AML-193 (cell line): ENCODE measurements around the gene OLFM2.

ENCODE experiments used
- DNase-seq, 2 experiments: peaks; one replicate each; lab custom pipeline; 2025; lab: John Stamatoyannopoulos, UW

OLFM2 gene

DNA sequence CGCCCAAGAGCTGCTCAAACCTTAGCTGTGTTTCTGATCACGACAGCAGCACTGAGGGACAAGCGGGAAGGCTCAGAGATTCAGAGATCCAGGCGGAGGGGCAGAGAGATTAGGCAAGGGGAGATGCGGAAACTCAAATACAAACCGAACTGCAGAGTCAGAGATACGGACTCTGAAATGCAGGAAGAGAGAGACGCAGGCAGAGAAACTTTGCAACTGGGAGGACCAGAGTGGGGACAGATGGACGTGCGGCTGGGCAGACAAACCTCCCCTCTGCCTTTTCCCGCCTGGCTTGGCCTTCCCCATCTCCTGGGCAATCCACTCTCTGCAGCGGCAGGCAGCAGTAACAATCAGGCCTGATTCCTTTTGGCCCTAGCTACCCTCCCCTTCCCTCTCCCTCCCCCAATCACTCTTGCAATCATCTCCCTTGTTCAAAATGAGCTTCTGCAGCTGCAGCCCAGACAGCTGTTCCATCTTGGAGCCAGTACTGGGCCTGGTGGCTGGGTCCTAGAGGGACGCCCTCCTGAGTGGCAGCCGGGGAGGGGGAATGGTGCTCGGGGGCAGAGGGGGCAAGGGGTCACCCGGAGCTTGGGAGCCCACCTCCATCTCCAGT lies 29.7 kb downstream of the OLFM2 start:
- no peak for DNase-seq

DNA sequence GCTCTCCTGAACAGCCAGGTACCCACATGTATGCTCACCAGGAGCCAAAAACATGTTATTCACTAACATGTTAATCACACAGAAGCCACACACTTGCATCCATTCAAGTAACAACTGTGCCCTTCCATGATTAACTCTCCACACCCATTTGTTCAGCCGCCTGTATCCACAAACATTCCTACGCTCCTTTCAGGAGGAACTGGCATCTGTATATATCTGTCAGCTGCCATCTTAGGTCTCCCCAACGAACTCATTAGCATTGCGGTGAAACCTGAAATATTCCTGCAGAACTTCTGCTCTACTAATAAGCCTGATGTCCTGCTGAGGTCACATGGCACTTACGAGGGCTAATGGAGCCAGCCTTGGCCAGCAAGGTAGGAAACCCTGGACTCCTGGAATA lies 33.0 kb downstream of the OLFM2 start:
- DNase-seq, result no peak

DNA sequence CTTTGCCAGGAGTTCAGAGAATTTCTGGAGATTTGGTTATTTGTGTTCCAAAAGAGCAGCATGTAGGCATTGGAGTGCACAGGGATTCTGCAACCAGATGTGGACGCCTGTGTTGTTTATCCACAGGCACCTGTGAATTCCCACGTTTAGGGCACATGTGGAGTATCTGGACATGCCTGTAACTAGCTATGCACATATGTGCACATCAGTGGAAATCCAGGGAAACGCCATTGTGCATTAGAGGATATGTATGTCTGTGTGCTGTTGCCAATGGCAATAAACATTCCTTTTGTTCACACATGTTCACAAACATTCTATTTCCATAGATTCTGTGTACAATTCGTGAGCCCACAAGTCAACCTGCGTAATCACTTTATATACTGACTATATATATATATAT lies 34.7 kb downstream of the OLFM2 start:
- DNase-seq, result no peak

DNA sequence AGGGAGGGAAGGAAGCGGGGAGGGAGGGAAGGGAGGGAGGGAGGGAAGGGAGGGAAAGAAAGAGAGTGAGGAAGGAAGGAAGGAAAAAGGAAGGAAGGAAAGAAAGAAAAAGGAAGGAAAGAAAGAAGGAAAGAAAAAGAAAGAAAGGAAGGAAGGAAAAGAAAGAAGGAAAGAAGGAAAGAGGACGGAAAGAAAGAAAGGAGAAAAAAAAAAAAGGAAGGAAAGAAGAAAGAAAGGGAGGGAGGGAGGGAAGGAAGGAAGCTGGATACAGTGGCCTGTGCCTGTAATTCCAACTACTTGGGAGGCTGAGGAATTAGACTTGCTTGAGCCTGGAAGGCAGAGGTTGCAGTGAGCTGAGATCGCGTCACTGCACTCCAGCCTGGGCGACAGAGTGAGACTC lies 35.3 kb downstream of the OLFM2 start:
- DNase-seq, result no peak

DNA sequence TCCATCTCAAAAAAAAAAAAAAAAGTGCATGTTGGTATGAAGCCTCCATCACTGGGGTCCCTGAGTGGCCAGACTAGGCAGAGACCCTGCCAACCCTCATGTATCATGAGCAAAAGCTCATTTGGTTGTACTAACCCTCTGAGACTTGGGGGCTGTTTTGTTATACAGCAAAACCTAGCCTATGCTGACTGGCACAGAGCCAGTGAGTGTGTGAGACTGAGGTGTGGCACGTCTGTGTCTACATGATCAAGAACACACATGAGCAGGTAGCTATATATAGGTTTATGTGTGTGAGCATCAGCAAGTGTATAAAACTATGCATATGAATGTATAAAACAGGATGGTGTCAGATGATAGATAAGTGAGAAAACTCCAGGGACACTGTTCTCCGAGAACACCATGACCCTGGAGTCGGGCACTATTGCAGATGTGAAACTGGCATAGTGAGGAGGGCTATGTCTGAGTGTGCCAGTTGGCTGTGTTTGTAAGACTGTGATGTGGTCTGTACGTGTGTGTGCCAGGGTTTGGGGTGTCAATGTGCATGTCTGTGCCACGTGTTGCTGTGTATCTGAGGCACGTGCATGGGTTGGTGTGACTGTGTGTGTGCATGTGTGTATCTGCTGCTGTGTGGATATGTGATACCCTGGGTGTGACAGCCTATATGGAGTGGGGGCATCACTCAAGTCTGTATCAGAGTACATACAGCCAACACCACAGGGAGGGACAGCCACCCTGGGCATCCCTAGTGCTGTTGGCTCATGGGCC lies 44.5 kb downstream of the OLFM2 start:
- DNase-seq, result no peak

DNA sequence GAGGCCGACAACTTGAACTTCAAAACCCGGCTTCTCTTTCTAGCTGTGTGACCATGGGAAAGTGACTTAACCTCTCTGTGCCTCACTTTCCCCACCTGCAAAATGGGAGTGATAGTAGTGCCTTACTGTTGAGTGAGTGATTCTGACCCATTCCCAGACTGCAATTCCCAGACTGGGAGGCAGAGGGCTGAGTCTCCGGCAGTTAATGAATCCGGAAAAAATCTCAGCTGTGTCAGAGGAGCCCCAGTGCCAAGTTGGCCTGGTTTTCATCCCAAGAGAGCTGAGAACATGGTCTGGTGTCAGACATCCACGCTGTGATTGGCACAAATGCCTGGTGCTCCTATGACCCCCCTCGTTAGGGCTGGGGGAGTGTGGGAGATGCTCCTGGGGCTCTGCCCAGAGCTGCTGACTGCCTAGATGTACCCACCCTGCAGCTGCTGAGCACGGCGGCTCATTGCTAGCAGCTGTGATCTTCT lies 51.2 kb downstream of the OLFM2 start:
- no peak for DNase-seq

- DNase-seq, result no peak
These were observed 52.6 kb downstream of the OLFM2 start for GRCh38 chr19:9883764-9884163.

GRCh38 chr19:9883231-9883758 lies 53.0 kb downstream of the OLFM2 start:
- no peak for DNase-seq

- DNase-seq, result no peak
These were observed 54.6 kb downstream of the OLFM2 start for GRCh38 chr19:9881720-9882119.

DNA sequence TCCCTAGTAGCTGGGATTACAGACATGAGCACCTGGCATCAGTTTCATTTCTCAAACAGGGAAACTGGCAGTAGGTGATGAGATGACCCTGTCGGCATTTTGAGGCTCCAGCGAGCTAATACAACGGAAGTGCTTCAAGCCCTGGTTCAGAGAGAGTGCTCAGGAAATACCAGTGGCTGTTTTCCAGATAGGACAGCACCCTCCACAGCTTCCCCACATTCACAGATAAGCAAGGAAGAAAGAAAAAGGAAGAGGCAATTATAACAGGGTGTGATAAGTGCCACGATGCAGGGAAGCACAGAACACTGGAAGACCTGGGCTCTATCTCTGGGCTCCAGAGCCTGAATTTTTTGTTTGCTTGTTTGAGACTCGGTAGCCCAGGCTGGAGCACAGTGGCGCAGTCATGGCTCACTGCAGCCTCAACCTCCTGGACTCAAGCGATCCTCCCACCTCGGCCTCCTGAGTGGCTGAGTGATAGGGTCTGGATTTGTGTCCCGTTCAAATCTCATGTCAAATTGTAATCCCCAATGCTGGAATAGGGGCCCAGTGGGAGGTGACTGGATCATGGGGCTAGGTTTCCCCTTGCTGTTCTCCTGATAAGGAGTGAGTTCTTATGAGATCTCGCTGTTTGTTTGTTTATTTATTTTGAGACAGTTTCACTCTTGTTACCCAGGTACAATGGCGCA lies 57.7 kb downstream of the OLFM2 start:
- DNase-seq, result no peak

DNA sequence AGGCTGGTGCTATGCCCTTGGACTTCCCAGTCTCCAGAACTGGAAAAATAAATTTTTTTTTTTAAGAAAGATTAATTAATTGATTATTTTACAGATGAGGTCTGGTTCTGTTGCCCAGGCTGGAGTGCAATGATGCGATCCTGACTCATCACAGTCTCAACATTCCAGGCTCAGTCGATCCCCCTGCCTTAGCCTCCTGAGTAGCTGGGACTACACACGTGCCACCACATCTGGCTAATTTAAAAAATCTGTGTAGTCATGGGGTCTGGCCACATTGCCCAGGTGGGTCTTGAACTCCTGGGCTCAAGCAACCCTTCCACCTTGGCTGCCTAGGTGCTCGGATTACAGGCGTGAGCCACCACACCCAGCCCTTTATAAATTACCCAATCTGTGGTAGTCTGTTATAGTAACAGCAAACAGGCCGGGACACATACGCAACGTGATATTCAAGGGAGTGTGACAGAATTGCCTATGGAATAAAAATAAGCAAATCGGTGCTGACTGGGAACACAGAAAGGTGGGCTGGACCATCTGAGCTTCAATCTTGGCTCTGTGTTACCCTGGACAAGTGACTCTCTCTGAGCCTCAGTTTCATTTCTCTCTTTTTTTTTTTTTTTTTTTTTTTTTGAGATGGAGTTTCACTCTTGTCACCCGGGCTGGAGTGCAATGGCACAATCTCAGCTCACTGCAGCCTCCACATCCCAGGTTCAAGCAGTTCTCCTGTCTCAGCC lies 58.4 kb downstream of the OLFM2 start:
- no peak for DNase-seq

GRCh38 chr19:9875796-9876195 lies 60.5 kb downstream of the OLFM2 start:
- DNase-seq, result no peak

DNA sequence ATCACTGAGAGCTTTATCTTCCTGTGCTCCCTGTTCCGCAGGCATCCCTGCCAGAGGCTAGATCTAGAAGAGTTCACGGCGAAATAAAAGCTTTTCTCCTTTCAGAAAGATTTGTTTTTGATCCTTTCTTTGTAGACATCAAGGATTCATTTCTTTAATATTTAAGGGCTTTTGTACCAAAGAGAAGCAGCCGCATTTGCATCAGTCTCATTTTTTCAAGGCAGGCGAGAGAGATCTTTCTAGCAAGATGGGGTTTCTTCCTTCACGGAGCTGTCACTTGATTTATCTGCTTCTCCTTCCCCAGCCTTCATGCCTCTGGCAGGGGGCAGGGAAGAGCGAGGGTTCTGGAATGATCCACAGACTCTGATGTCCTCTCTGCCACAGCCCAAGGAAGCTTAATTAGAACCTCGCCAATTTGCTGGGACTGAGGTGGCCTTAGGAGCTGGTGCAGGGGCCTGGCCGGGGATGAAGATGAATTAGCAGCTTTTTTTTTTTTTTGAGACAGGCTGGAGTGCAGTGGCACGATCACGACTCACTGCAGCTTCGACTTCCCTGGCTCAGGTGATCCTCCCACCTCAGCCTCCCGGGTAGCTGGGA lies 61.2 kb downstream of the OLFM2 start:
- no peak for DNase-seq

DNA sequence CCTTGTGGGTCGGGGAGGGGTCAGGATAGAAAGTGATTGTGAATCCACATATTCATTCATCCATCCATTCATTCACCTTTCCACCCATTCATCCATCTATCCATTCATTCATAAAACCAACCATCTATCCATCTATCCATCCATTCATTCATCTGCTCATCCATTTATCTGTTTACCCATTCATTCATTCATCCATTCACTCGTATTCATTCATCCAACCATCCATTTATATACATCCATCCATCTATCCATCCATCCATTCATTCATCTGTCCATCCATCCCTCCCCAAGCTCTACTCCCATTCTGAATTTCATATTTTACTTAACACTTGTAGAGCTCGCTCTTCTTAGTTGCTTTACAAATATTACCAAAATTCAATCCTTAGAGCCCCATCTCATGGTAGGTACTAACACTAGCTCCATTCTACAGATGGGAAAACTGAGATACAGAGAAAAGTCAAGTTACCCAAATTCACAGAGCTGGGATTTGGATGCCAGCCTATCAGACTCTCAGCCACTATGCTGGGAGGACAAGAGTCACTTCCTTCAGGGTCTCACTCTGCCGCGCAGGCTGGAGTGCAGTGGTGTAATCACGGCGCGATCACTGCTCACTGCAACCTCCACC lies 63.6 kb downstream of the OLFM2 start:
- DNase-seq, result no peak

- no peak for DNase-seq
These were observed 64.5 kb downstream of the OLFM2 start for GRCh38 chr19:9871626-9872338.

DNA sequence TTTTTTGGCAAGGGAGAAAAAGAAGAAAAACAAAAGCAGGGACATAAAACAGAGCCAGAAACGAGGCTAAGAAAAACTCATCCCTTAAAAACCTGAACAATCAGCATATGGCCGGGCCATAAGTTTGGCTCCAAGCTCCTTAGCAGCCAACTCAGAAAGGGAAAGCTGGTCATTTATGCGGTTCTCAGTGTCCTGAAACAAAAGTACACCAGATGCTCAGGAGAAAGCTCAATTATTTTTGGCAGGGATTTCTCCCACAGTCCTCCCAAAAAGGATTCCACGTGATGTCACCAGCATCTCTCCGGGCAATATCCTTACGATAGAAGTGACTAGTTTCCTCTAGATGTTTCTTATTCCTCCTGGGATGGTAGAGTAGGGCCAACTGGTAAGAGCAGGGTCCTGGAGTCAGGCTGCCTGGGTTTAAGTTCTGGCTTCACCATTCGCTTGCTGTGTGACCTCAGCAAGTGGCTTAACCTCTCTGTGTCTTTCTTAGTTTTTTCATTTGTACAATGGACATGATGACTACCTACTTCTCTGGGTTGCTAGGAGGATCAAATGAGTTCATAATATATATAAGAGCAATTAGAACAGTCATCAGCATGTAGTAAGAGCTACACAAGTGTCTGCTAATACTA lies 67.2 kb downstream of the OLFM2 start:
- no peak for DNase-seq

DNA sequence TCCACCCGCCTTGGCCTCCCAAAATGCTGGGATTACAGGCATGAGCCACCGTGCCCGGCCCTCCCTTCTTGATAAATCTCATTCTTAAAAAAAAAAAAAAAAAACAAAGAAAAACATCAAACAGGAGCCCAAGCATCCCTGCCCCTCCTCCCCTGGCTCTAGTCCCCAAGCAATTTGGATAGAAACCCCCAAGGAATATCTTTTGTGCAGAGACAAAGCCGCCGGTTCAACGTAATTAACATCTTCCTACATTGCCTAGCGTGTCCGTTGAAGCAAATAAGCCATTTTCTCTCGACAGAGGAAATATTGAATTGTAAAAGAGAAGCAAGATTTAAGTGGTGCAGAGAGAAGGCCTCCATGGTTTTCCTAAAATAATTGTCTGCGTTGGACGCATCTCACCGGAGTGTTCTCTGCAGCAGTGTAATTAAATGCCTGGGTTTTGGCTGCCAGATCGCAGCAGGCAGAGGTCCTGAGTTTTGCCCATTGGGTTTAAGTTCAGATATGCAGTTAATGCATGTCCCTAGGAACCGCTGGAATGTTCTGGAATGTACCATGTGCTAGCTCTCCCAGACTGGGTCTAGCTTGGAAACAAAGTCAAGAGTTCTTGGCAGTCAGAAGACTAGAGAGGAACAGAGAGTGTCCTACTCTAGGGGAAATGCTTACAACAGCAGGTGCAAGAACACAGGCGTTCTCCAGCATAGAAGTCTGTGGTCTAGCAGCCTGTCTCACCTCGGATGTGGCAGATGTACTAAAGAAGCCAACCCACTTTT lies 70.4 kb downstream of the OLFM2 start:
- no peak for DNase-seq

DNA sequence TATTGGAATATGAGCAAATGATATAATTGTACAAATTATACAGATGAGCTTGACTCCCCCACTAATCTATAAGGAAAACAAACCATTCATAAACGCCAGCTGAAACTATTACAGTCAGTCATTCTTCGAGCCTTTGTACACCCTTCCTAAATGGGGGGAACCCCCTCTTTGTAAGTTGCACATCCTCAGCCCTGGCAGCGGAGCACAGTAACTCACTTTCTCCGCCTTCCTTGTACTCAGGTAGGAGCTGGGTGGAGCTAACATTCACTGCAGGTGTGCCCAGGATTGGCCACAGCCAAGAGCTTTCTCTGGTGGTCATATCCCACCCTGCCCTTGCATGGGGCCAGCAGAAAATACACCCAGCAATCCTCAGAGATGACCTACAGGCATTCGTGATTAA lies 72.6 kb downstream of the OLFM2 start:
- DNase-seq, result no peak

GRCh38 chr19:9862938-9863337 lies 73.4 kb downstream of the OLFM2 start:
- DNase-seq, result no peak
